Stimulated activated CD4-positive, alpha-beta T cell treated with anti-CD3 and anti-CD28 coated beads, Interleukin-2, amount 100 ng/mL, for 48 hours (primary cell): ENCODE measurements around the gene CLOCK.

Experiments
- DNase-seq, 2 donors: peaks; one replicate each; pipeline ENCODE4 v3.0.0-alpha.2; 2020

Gene CLOCK

GRCh38 chr4:55540271-55540670, 6.4 kb downstream of the CLOCK start:
- no peak for DNase-seq

- no peak for DNase-seq
These were observed 7.1 kb downstream of the CLOCK start for GRCh38 chr4:55539658-55540057.

- no peak for DNase-seq
These were observed 8.2 kb downstream of the CLOCK start for GRCh38 chr4:55538531-55538930.

GRCh38 chr4:55534306-55534705, 12.4 kb downstream of the CLOCK start:
- DNase-seq: no peak

GRCh38 chr4:55530691-55531090, 16.0 kb downstream of the CLOCK start:
- DNase-seq: no peak

- DNase-seq: no peak
These were observed 16.5 kb downstream of the CLOCK start for GRCh38 chr4:55530167-55530566.

- DNase-seq: no peak
These were observed 18.2 kb downstream of the CLOCK start for GRCh38 chr4:55528491-55528890.

GRCh38 chr4:55524844-55525571, 21.7 kb downstream of the CLOCK start:
- no peak for DNase-seq

- no peak for DNase-seq
These were observed 28.3 kb downstream of the CLOCK start for GRCh38 chr4:55518442-55518841.

GRCh38 chr4:55517526-55518229, 29.0 kb downstream of the CLOCK start:
- no peak for DNase-seq

GRCh38 chr4:55512922-55513571, 33.7 kb downstream of the CLOCK start:
- no peak for DNase-seq

GRCh38 chr4:55512077-55512476, 34.6 kb downstream of the CLOCK start:
- no peak for DNase-seq

- no peak for DNase-seq
These were observed 36.0 kb downstream of the CLOCK start for GRCh38 chr4:55510685-55511084.

GRCh38 chr4:55509266-55509665, 37.4 kb downstream of the CLOCK start:
- DNase-seq: no peak

GRCh38 chr4:55507612-55508011, 39.1 kb downstream of the CLOCK start:
- DNase-seq: no peak

- DNase-seq: no peak
These were observed 43.5 kb downstream of the CLOCK start for GRCh38 chr4:55503169-55503568.

GRCh38 chr4:55500072-55500471, 46.6 kb downstream of the CLOCK start:
- DNase-seq: no peak

GRCh38 chr4:55499495-55499894, 47.2 kb downstream of the CLOCK start:
- no peak for DNase-seq

GRCh38 chr4:55498051-55498450, 48.7 kb downstream of the CLOCK start:
- DNase-seq: no peak

GRCh38 chr4:55491486-55491885, 55.2 kb downstream of the CLOCK start:
- no peak for DNase-seq

- no peak for DNase-seq
These were observed 58.0 kb downstream of the CLOCK start for GRCh38 chr4:55488716-55489115.

- no peak for DNase-seq
These were observed 60.9 kb downstream of the CLOCK start for GRCh38 chr4:55485821-55486220.

GRCh38 chr4:55483315-55483714, 63.4 kb downstream of the CLOCK start:
- no peak for DNase-seq
